NOMO-1 treated with dmso at 0.1 percent for 144 hours (cell line): ENCODE measurements around the gene CDADC1.

Source experiments
- DNase-seq: peaks from one replicate; lab custom pipeline; 2025; ENCODE audit not compliant: unreplicated experiment; lab: John Stamatoyannopoulos, UW

Gene CDADC1

DNA sequence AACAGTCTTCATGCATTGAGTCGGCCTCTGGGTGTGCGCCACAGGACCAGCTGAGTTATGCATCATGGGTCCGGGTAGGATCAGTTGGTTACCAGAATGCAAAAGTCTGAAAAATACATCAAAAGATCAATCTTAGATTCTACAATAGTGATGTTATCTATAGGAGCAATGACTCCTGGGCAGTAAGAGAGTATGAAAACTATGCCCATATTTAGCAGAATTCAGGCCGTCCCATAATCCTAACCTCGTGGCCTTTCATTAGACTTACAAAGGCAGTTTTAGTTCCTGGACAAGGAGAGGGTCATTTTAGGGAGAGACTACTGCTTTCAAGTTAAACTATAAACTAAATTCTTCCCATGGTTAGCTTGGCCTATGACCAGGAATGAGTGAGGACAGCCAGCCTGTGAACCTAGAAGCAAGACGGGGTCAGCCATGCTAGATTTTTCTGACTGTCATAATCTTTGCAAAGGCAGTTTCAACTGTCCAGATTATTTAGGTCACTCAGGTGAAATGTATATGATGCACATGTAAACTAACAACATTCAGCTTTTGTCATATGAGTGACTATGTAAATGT lies 11.8 kb upstream of the CDADC1 start:
- DNase-seq = no peak

DNA sequence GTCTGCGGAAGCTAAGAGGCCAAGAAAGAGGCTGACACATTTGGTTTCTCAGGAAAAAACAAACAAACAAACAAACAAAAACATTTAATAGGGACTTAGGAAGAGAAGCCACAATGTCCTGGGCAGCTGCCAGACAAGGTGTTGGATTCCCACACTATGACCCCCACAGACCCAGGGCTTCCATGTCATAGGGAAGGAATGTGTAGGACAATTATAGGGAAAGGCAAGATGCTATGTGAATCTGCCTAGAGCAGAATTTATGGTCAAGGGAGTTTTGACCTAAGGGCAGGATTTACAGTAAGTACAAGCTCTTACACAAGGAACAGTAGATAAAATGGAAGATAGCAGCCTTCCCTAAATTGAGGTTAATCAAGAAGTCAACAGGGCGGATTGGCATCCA lies 9.1 kb upstream of the CDADC1 start:
- DNase-seq = no peak

DNA sequence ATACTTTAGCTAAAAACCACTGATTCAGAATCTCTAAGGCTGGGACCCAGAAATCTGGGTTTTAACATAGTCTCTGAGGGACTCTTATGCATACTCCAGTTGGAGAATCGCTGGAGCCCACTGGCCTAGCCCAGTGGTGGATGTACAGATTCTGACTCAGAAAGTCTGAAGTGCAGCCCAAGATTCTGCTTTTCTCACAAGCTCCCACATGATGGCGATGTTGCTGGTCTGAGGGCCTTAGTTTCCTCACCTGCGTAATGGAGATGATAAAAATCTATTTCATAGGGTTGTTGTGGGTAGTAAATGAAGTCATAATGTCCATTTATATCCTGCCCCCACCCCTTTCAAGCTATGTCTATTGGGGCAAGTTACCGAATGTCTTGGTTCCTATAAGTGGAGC lies 7.7 kb upstream of the CDADC1 start:
- DNase-seq = no peak

DNA sequence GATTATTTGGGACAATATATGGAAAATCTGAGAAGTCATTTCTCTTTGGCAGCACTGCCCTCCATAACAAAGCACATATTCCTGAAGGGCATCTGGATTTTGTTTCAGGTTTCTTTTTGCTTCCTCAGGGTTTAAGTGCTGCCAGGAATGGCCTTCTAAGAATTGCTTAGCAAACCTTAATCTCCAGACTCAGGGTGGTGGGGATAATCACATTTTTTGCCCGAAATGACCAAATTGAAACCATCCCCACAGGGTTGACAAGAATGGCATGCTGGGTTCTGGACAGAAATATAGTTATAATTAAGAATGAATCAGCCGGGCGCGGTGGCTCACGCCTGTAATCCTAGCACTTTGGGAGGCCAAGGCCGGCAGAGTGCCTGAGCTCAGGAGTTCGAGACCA lies 6.4 kb upstream of the CDADC1 start:
- DNase-seq = no peak

DNA sequence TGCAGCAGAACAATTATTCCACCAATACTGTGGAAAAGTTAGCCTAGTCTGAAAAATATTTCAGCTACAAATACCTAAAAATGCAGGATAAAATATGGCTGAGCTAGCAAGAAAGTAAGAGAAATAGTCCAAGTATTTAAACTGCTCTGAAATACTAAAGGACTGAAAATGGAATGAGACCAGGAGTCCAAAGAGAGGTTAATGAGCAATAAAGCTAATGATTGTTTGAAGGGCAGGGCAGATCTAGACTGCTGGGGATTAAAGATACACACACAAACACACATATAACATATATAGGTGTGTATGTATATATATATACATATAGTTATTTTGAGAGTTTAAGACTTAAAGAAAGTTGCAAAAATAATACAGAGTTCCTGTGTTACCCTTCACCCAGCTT lies 2.6 kb upstream of the CDADC1 start:
- DNase-seq = no peak

DNA sequence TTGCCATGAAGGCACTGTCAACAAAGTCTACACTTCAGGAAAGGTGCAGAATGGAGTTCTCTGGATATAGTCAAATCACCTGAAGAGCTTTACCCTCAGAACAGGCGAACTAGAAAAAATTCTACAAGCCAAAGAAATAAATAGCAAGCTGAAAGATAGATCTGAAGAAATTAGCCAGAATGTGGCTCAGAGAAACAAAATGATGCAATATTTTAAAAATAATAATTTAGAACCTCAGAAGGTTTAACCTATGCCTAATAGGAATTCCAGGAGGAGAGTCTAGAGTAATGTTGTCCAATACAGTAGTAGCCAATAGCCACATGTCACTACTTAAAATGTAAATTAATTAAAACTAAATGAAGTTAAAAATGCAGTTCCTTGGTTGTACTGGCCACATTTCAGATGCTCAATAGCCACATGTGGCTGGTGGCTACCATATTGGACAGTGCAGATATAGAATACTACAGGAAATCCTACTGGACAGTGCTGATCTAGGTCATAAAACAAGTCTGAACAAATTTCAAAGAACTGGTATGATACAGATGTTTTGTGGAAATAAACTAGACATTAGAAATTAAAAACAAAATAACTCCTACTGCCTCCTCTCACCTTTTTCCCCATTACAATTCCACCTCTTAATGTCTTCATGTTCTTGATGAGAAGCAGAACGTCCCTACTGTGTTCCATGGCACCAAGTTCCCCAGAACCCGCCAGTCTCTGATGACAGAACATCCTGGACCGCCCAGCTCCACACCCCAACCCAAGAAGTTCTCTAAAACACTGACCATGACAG lies 679 bp upstream of the CDADC1 start:
- DNase-seq = no peak

DNA sequence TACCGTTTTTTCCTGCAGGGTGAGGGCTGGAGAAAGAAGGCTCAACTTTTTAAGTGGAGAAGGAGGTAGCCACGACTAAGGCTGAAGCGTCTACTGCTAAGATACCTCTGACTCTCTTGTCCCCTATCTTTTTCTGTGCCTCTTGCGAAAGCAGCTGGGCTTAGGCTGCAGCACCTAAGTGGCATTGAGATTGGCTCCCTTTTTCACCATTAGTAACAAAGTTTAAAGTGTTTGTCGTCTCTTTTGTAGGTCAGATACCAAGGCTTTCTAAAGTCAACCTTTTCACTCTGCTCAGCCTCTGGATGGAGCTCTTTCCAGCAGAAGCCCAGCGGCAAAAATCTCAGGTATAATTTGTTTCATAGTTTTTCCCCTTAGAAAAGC lies 887 bp downstream of the CDADC1 start:
- no peak for DNase-seq

DNA sequence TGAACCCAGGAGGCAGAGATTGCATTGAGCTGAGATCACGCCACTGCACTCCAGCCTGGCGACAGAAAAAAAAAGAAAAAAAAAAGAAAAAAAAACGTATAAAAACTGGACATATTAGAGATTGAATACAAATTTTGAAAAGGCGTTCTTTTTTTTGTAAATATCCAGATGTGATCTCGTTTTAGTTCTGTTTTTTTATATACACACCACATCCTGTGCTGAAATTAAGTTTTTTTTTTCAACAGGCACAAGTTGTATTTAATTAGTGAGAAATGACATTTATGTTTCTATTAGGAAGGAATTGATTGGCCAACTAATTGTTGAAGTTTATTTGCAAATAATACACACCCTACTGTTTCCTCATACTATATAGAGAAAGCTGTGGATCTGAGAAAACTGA lies 3.6 kb downstream of the CDADC1 start:
- no peak for DNase-seq

DNA sequence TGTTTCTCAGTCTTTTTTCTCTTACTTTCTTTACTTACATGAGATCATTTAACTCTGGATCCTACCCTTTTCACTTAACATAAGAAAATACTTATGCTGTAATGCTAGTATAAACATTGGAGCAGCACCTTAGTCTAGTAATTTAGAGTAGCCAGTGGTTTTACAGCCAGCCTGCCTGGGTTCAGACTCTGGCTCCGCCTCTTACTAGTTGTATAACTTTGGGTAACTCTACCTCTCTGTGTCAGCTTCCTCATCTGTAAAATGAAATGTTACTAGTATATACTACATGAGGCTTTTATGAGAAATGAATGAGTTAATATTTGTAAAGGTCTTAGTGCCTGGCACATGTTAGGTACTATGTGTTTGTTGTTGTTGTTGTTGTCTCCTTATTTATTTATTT lies 5.6 kb downstream of the CDADC1 start:
- no peak for DNase-seq

DNA sequence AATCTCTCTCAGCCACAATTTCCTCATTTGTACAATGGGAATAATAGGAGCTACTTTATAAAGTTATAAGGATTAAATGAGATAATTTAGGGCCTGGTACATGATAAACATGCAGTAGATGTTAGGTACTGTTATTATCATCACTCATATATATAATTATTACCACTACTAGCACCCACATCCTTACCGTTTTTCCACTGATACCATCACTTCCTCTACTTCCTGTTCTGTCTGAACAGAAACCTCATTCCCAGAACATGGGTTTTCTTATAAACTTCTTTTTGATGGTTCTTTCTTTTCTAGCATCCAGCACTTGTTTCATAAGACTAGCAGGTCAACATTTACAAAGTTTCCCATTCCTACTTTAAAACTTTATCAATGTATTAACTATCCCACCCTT lies 6.3 kb downstream of the CDADC1 start:
- no peak for DNase-seq

DNA sequence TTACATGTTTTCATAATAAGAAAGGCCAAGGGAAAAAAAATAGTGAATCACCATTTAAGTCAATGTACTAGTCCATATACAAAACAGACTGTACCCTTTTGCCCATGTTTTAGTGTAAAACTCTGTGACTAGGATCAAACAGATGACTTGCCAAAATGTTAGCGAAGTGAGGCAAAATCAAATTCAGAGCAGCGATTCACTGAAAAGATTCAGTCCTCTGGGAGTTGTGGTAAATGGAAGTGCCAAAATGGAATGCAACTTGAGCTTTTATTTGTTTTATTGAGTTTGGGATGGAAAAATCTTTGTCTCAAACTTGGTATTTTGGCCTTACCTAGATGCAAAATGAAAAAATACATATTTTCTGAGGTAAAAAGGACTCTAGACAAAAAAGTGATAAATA lies 9.1 kb downstream of the CDADC1 start:
- no peak for DNase-seq

DNA sequence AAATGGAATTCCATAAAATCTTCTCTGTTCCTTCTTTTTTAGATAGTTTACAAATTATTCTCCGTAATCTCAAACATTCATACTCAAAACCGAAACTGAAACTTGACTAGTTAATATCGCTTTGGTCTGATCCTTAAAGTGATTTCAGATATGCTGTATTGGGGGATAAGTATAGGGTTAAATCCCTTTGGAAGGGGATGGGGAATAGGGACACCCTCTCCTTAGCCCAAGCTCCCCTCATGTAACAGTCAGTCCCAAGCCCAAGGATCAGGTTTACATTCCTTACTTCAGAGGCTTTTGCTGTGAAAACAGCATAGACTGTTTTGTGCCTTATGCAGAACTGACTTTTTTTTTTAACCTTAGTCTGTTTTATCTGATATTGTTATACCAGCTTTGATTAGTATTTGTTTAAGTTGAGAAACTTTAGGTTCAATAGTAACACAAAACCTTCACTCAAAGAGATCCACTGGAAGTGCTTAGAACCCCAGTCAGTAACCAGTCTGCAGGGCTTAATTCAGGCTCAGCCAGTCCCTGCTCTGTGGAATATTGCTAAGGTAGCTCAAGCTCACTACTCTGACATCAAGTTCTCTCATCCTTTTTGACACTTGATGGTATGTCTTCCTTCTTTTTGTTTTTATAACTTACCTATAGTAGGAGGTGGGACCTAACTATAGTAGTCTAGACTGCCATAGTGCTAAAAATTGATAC lies 10.5 kb downstream of the CDADC1 start:
- DNase-seq = no peak

DNA sequence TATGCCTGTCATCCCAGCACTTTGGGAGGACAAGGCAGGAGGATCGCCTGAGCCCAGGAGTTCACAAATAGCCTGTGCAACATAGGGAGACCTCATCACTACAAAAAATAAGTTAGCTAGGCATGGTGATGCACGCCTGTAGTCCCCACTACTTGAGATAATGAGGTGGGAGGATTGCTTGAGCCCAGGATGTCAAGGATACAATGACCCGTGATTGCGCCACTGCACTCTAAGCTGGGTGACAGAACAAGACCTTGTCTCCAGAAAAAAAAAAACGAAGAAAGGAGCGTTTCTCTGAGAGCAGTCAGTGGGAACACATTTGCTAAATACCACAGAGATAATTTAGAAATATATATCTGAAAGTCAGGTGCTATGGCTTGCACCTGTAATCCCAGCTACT lies 11.9 kb downstream of the CDADC1 start:
- no peak for DNase-seq

DNA sequence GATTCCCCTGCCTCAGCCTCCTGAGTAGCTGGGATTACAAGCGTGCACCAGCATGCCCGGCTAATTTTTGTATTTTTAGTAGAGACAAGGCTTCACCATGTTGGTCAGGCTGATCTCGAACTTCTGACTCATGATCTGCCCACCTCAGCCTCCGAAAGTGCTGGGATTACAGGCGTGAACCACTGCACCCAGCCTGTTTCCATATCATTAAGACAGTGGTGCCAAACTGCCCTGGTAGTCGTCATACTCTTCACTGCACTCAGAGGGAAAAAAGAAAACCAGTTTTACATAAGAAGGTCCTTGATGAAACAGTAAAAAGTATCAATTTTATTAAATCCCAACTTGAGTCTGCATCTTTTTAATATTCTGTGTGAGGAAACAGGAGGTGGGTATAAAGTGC lies 14.9 kb downstream of the CDADC1 start:
- DNase-seq = no peak

DNA sequence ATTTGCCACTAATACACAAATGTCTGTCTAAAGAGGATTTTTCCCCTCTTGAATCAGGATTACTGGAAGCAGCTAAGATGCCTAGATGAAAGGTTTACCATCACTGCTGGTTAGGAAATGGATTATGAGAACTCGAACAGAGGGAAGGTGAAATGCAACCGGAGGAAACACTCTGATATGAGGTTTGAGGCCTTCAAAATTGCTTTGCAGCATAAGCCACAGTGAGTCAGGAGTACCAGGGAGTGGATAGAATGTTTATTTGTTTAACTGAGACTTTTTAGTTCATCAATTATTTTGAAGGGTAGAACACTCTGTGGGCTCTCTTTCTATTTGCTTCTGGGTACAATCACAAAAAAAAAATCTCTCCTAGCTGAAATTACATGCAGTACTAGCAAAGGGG lies 18.1 kb downstream of the CDADC1 start:
- DNase-seq = no peak

DNA sequence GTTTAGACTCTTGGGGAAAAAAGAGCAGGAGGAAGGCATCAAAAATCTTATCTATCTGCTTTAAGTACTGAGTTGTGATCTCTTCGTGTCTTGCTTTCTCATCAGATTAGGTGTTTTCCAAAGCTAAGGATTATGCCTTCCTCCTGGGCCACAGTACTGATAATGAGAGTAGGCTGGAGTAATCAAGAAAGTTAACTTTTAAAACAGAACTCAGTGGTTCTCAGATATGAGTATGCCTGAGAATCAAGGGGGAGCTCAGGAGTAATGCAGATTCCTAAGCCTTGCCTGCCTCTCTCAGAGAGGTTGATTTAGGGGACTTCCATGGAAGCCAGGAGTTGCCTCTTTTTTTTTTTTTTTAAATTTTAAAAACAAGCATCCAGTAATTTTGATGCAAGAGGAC lies 23.5 kb downstream of the CDADC1 start:
- DNase-seq = no peak

DNA sequence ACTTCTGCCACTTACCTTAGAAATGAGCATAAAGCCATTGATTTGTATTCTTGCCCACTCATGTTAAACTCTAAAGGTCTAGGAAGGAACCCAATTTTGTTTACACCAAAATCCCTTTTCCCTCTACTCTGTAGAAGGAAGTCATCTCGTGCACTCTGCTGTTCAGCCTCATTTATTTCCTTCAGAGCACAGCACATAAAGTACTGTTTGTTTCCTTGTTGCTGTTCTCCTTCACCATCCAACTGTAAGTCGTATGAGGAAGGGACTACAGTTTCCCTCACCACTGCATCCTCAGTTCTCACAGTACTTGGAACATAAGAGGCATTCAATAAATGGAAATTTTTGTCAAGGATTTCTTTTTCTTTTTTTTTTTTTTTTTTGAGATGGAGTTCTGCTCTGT lies 24.6 kb downstream of the CDADC1 start:
- no peak for DNase-seq

DNA sequence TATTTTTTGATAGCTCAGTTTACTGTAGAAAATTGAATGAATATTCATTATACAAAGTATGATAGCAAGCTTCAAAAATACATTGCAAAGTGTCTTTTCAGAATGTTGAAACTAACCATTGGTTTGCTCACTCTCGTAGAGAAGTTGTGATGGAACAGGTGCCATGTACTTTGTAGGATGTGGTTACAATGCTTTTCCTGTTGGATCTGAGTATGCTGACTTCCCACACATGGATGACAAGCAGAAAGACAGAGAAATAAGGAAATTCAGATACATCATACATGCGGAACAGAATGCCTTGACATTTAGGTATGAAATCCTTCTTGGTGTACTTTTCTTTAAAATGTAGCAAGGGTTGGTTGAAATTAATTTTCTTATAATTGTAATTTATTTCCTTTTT lies 30.5 kb downstream of the CDADC1 start:
- DNase-seq = no peak

DNA sequence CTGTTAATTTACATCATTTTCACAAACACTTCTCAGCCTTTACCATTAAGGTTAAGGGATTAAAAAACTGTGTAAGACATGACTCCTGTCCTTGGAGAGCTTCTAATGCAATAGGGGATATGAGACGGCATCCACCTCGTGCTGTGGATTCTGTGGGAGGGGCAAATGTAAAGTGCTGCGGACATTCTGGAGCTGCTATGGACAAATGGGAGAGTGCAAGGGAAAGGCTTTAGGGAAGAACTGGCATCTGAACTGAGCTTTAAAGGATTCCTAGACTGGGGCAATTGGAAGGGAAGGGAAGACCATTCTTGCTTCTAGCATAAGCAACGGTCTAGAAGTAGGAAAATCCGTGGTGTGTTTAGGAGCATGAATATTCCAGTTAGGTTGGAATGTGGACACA lies 31.4 kb downstream of the CDADC1 start:
- DNase-seq = no peak

DNA sequence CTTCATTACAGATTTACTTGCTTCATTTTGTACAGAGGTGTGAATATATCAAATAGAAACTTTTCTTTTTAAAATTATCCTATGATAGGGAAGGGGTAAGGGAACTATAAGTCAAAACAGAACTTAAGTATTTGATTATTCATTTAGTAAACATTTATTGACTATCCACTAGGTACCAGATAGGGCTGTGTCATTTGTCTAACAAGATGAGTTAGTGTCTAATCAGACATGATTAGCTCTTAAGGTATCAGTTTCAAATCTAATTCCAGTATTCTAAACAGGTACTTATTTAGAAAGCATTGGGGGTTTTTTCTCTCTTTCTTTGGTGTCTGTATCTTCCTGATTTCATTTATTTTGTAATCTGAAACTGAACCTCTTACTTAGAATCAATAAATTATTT lies 32.2 kb downstream of the CDADC1 start:
- no peak for DNase-seq

DNA sequence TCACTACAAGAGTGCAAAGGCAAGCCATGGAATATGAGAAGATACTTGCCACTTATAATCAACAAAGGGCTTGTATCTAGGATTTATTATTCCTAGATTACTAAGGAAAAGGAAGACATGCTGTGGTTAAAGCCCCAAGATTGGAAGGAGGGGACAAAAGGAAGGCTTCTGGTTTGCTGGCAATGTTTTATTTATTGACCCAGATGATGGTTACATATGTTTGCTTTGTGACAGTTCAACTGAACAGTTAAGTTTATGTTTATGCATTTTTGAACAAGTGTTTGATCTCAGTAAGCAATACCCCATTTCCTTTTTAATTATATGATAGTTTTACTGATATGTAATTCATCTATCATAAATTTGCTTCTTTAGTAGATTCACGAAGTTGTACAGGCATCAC lies 40.3 kb downstream of the CDADC1 start:
- DNase-seq = no peak

DNA sequence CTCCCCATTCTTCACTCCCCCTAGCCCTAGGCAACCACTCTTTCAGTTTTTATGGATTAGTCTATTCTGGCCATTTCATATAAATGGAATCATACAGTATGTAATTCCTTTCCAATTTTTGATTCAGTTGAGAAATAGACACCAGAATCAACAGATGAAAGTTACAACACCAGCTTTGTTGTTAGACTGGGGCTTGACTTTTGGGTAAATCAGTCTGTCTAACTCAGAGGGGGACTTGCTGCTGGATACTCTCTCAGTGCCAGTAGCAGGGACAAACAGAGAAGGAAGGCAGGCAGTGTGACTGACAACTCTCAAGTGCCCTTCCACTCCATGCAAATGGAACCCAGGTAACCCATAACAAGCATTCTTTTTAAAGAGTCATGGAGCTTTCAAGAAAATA lies 40.7 kb downstream of the CDADC1 start:
- no peak for DNase-seq
